ENCODE data around the gene NUP214.
"Not testable (repeated sequence)": the region's sequence is repeated elsewhere in the genome, so short reads cannot be mapped to it uniquely, and the experiment has no call there.

Gene NUP214

DNA sequence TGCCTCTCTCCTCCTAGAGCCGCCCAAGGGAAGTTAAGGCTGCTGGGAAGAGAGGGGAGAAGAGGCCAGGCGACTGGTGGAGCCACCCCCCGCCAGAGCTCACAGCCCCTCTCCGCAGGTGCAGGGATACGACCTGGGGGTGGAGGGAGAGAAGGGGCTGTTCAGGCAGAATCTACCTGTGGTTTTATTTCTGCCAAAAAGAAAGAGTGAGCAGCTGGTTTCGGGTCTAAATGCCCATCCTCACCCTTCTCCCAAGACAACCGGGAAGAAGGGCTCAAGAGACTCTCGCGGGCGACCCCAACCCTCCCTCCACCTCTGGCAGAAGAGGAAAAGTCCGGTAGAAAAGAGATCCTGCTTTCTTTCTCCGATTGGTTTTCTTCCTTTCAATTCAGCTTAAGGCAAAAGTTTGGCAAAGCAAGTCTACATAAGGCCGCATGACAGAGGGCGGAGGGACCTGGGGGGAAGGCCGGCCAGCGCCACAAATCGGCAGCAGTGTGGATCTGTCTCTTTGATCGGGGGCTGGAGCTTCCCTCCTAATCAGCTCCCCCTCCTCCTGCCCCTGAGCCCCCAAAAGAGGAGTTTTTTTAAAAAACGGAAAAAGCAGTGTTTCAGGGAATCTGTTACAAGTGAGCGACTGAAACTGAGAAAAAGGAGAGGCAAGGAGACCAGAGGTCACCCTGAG, 134.7 kb downstream of the NUP214 start:
- no peak for DNase-seq (ENCODE audit: low spot score)

DNA sequence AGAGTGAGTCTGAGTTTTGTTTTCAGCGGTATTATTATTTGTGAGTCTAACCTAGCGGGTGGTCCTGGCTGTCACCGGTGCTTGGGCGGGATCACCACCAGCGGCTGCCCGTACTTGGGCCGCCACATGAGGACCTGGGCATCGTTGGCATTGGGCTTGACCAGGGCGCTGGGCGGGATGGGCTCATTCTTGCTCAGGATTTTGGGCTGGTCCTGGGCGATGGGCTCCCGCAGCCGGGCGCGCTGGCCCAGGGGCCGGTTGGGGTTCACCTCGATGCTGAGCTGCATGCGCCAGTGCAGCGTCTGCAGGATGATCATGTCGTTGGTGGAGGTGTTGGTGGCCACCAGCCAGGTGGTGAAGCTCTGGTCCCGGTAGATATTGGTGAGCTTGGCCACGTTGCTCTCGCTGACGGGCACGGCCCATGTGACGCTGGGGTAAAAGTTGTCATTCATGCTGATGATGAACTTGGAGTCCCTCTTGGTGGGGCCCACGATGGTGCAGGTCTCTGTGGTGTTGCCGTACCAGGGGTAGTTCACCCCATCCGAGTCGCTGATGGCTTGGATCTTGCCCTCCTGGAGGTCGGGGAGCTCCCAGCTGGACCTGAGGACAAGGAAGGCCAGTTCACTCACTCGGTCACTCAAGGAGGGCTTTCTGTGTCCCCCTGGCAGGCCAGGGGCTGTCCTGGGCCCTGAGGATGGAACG, 135.5 kb downstream of the NUP214 start:
- DNase-seq (ENCODE audit: low spot score), result no peak

DNA sequence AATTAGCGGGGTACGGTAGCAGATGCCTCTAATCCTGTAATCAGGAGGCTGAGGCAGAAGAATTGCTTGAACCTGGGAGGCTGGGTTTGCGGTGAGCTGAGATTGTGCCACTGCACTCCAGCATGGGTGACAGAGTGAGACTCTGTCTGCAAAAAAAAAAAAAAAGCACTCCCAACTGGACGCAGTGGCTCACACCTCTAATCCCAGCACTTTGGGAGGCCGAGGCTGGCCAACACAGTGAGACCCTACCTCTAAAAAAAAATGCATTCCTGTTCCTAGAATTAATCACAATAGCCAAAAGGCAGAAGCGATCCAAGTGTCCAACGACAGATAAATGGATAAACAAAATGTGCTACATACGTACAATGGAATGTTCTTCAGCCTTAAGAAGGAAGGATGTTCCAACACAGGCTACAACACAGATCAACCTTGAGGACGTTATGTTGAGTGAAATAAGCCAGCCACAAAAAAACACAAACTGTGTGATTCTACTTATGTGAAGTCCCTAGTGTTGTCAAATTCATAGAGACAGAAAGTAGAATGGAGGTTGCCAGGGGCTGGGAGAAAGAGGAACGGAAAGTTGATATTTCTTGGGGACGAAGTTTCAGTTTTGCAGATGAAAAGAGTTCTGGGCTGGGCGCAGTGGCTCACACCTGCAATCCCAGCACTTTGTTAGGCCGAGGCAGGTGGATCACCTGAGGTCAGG, 137.1 kb downstream of the NUP214 start:
- no peak for DNase-seq (ENCODE audit: low spot score)

DNA sequence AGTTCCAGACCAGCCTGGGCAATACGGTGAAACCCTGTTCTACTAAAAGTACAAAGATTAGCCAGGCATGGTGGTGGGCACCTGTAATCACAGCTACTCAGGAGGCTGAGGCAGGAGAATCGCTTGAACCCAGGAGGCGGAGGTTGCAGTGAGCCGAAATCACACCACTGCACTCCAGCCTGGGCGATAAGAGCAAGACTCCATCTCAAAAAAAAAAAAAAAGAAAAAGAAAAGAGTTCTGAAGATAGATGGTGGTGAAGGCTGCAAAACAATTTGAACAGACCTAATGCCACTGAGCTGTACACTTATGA, 137.6 kb downstream of the NUP214 start:
- not testable (repeated sequence) for DNase-seq (ENCODE audit: low spot score)

DNA sequence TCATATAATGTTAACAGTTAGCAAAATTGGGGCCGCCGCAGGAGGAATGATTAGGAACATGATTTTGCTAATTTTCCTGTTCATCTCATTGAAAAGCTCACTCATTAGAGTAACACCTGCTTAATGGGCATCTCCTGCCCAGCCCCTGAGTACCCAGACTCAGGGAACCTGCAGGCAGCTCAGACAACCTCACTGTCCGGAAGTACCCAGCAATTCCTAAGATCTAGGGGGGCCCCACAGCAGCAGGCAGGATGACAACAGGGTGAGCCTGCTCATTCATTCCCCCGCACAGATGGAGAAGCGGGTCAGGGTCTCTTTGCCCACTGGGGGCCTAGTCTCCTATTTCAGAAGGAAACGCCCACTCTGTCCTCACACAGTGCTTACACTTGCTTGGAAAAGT, 138.3 kb downstream of the NUP214 start:
- no peak for DNase-seq (ENCODE audit: low spot score)

DNA sequence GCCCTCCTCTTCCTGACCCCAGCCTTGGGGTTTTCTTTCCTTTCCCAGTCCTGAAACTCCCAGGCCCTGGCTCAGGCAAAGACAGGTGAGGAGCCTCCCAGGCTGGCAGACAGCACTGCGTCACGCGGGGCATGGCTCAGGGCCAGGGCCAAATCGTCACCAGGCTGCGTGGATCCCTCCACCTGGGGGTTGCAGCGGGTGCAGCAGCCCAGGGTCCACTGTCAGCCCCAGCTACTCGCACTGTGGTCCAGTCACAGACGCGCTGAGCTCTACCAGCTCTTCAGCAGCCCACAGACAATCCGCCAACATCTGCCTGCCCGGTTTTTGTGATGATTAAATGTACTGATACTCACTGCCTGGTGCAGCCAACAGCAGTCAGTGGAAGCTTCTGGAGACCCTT, 138.8 kb downstream of the NUP214 start:
- no peak for DNase-seq (ENCODE audit: low spot score)

DNA sequence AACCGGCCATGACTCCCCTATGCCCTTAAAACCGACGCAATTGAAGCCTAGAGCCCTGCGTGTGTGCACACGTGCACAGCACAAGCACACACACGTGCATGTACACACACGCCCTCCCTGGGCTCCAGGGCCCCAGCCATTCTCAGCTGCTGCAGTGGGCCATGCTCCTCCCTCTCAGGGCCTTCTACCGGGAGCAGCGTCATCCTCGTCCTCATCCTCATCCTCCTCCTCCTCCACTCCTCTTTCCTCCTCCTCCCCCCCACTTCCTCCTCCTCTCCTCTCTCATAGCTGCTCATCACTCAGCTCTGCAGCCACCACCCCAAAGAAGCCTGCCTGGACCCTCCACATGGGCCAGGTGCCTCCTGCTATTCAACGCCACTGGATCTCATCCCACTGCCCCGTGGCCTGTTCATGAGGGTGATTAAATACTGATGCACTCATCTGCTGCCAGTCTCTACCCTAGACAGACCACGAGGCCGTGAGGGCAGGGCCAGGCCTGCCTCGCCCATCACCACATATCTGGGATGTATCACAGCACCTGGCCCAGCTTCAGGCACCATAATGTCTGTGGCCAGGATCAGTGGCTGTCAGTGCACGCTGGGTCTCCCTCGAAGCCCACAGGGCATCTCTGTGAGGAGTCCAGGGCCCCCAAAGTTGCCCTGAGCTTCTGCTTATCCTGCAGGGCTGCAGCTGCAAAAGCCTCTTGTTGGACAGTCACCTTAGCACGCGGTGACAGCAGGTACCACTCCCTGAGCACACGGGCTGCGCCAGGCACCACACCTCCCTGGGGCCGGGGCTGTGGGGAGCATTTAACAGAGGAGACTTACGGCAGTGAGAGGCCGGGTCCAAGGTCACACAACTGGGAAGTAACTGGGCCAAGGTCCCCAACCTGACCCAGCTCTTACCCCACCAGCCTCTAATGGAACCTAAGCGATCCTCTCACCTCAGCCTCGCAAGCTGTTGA, 141.2 kb downstream of the NUP214 start:
- DNase-seq (ENCODE audit: low spot score), result no peak

DNA sequence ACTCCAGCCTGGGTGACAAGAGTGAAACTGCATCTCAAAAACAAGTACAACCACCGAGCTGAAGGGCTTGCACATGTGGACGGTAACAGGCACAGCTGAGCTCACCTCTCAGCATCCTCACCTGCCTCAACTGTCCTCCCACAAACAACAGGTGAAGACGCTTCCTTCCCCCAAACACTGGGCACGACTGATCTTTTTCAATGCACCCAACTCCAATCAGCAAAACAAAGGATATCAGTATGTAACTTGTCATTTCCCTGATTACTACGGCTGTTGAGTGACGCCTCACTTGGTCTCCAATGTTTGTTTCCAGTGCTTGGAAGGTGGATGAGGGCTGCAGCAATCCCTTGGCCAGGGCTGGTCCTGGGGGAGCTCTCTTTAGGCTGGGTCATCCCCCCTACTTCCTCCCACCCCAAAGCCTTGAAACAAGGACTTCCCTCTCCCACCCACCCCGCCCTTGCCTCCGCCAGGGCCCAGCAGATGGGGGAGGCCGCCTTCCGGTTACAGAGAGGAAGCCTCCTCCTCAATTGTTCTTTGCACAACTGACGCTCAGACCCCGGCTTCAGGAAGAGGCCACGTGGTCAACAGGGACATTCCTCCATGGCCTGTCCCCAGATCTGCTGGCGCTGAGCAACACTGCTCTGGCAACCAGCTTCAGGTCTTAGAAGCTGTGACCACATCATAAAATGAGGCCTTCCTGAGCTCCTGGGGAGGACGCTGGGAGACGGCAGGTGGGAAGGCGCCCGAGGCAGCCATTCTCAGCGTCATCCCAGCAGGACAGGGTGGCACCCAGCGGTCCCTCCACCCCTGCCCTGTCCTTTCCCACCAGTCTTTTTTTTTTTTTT, 145.0 kb downstream of the NUP214 start:
- DNase-seq (ENCODE audit: low spot score), result peak; percentile 67

DNA sequence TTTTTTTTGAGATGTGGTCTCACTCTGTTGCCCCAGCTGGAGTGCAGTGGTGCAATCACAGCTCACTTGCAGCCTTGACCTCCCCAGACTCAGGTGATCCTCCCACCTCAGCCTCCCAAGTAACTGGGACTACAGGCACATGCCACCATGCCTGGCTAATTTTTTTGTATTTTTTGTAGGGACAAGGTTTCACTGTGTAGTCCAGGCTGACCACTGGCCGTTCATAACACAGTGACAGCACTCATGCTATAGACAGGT, 145.6 kb downstream of the NUP214 start:
- DNase-seq (ENCODE audit: low spot score), result not testable (repeated sequence)

DNA sequence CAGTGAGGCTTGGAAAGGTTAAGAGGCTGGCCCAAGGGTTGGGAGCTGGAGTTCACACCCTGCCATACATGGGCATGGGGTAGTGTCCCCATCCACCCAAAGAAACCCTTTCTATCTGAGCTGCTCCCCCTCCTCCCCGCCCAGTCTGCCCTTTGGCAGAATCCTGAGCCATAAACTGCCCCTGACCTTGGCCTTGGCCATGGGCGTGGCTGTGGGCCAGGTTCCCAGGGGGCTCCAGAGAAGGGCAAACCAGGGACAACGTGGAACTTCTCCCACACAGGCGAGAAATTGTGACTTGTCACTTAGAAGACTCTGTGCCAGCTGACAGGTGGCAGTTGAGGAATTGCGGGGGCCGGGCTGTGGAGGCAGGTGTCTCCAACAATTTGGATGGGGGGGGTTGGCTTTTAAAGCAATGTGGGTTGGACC, 146.1 kb downstream of the NUP214 start:
- DNase-seq (ENCODE audit: low spot score), result no peak

DNA sequence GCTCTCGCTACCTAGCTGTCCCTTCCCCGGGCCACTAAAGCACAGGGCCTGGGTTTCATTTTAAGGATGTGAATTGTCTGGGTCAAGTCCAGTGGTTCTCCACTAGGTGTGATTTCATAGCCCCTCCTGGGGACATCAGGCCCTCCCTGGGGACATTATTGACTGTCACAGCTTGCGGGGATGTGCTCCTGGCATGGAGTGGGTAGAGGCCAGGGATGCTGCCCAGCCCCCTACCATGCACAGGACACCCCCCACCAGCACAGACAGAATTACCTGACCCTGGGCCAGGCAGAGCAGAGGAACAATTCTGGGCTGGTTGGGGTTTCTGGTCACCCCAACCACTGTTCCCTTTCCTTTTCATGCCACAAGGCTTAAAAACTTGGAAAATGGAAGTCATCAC, 146.8 kb downstream of the NUP214 start:
- no peak for DNase-seq (ENCODE audit: low spot score)

DNA sequence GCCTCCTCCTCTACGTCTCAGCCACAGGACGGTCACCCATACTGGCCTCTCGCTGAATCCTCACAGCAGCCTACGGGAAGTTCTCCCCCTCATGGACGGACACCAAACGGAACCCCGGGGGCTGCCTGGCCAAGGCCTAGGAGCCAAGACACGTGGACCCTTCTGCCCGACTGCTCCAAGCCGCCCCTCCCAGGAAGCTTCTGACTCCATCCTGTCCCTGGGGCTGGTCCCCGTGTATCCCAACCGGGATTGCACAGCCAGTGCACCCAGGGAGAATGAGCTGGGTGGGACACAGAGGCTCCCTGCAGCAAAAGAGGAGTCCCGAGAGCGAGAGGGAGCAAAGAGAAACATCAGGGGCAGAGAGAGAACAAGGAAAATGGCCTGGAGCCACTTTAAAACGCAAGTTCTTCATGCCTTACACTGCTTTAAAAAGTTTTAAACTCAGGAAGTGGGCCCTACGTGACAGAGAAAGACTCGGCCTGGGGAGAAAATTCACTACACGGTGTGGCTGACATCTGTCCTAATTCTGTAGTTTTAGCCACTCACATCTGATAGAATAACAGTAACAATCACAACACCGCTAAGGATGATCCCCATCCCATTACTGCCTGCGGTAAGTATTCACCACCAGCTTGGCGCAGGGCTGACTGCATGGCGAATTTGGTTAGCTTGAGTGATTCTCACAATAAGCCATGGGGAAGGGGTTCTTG, 147.9 kb downstream of the NUP214 start:
- DNase-seq (ENCODE audit: low spot score), result peak; percentile 24

DNA sequence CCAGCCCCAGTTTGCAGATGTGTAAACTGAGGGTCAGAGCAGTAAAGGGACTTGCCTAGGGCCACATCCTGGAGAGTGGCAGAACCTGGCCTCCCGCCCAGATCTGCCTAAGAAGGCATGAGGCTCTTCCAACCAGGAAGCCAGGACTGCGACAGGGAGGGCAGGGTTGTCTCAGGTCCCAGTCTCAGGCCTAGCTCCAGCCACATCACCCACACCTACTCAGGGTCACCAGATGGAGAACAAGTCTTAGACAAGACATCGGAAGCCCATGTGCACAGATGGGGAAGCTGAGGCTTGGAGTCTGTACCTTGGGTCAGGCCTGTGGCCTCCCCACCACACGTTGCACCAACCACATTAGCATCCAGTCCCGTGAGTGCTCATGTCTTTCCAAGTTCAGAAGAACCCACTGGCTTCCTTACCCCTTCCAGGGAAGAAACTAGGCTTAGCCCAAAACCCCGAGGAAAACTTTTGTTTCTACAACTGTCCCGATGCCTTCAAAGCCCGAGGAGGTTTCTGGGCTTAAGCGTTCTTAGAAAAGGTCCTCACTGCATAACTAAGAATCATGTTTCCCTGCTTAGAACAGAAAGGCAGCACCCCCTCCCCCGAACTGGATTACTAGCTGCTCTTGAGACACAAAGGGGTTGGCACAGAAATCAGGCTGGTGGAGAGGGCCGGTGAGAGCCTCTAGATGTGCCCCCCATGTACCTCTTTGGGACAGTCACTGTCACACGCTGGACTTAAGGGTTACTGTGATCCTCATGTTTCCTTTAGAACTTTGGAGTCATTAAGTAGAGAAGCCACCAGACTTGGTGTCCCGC, 148.7 kb downstream of the NUP214 start:
- no peak for DNase-seq (ENCODE audit: low spot score)

DNA sequence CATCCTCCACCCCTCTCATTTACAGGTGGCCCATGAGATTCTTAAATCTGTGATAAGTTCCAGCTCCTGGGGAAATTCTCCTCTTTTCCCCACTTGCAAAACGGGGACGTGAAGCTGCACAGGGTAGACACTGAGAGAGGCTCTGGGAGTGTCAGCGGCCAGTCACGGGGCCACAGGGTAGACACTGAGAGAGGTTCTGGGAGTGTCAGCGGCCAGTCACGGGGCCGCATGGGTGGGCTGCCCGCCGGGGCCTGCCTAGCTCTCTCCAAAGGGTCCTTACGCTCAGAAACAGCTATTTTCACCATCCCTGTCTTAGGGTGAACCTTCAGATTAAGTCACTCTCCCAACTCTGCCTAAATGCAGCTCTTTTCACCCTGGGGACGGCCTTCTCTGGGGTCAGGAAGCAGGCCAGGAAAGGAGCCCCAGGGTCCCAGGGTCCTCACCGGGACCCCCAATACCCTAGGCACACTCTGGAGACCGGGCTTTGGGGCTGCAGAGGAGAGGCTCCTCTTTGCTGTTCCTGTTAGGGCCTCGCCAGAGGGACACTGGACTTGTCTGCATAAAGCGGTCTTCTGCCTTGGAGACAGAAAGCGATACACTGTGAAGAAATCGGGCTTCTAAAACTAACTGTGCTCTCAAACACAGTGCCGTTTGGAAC, 149.4 kb downstream of the NUP214 start:
- DNase-seq (ENCODE audit: low spot score), result no peak

DNA sequence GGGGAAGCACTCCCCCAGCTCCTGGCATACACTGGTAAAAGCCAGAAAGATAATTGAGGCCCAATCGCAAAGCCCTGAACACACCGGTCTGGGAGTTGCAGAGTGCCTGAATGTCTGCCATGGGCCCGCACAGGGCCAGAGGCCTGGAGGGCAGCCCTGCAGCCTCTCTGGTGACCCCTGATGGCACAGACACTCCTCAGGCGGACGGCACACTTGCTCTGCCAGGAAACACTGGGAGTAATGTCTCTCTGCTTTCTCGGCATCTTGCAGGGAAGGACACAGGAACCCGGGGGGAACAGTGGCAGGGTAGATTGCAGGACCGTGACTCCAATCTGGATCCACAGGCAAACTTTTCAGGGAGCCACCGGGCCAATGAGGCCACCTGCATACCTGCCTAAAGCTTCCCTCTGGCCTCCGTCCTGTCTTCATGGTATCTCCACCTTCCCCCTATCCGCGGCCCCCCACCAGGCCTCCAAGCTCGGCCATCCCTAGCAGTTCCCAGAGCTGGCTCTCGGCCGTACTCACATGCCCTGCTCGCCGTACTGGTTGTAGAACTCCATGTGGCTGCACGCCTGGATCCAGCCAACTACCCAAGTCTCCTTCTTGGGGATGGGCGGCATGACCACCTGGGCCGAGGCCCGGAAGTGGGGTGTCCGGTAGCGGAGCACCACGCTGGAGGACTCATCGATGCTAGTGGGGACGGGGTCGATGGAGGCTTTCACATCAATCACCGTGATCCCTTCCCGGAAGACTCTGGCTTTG, 150.1 kb downstream of the NUP214 start:
- peak; percentile 42 for DNase-seq (ENCODE audit: low spot score)

DNA sequence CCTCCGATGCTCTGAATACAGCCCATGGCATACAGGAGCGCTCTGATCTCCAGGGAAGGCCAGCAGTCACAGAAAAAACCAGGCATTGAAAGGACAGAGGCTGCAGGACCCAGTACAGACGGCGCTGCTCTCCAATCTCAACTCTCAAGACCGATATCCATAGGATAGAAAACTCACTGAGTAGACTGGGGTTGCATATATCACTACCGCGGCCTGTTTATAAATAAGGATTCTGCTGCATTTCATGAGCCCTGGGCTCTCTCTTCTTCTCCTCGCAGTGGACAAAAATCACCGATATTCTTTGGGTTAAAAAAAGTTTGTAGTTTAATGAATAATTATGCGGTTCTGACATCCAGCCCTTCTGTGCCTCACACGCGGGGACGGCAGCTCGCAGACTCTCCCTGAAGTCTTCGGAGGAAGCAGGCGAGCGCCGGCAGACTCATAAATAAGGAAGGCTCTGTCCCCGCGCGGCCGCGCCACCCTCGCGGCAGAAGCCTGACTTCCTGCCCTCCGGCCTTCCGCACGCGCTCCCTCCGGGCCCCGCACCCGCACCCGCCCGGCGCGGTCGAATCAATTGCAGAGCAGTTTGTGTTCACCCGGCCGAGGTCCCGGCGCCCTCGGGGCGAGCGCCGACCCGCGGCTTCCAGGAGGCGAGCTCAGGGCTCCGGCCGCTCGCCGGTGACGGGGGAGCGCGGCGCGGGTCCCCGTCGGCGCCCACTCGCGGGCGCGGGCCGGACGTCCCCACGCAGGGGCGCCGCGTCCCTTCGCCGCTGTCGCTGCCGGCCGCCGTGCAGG, 150.9 kb downstream of the NUP214 start, which contains the start of gene FAM78A:
FAM78A (minus strand) TSS at position 417 of the 795 bp plus-strand sequence; CDS start at position 86, 331 bp downstream.
- DNase-seq (ENCODE audit: low spot score), result peak; percentile 68

DNA sequence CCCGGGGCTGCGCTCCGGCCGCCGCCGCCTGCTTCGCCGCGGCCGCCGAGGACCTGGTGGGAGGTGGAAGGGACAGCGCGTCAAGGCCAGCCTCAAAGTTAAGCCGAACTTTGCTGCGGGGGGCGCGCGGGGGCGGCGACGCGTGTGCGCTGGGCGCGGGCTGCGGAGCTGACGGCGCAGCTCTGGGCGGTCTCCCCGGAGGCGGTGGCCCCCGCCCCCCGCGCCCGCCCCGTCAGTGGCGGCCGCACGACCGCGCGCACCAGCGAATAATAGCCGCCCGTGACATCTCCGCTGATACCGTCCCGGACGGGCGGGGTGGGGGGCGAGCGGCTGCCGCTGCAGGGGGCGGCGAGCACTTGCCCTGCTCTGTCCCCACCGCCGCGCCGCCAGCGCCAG, 151.5 kb downstream of the NUP214 start:
- DNase-seq (ENCODE audit: low spot score), result peak; percentile 54

All from germinal center (tissue), 1 donor.